Prostate gland (tissue), 2 donors: Measurements from ENCODE around the gene KDM8.

Experiments
- POLR2AphosphoS5 ChIP-seq: sonication (generic); formaldehyde crosslinking; IDR thresholded peaks from one replicate; pipeline ENCODE4 v1.6.1; 2017; ENCODE audit warnings: antibody characterized with exemption
- TF ChIP-seq, protein P1 (sequence below), 4 experiments: fragments of 200-600 bp in 2 of 4; fragments of 450-650 bp in 2 of 4; sonication (generic) in 2 of 4; IDR thresholded peaks; 1 replicate in 3 of 4; 2 replicates in 1 of 4; pipeline ENCODE4 v1.5.1; 2016 to 2019; ENCODE audit warnings: antibody characterized with exemption in 4 of 4, mild to moderate bottlenecking in 2 of 4, moderate library complexity in 2 of 4

DNA sequence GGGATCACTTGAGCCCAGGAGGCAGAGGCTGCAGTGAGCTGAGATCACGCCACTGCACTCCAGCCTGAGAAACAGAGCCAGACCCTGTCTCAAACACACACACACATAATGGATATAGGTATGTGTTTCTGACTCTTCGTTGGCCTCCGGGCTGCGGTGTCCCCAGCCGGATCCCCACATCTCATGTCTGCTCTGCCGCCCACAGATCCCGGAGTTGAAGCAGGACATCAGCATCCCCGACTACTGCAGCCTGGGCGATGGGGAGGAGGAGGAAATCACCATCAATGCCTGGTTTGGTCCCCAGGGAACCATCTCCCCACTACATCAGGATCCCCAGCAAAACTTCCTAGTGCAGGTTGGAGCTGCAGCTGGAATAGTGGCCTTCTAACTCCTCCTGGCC lies 15.4 kb downstream of the KDM8 start:
- TF ChIP-seq, protein P1, sequence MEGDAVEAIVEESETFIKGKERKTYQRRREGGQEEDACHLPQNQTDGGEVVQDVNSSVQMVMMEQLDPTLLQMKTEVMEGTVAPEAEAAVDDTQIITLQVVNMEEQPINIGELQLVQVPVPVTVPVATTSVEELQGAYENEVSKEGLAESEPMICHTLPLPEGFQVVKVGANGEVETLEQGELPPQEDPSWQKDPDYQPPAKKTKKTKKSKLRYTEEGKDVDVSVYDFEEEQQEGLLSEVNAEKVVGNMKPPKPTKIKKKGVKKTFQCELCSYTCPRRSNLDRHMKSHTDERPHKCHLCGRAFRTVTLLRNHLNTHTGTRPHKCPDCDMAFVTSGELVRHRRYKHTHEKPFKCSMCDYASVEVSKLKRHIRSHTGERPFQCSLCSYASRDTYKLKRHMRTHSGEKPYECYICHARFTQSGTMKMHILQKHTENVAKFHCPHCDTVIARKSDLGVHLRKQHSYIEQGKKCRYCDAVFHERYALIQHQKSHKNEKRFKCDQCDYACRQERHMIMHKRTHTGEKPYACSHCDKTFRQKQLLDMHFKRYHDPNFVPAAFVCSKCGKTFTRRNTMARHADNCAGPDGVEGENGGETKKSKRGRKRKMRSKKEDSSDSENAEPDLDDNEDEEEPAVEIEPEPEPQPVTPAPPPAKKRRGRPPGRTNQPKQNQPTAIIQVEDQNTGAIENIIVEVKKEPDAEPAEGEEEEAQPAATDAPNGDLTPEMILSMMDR (IDR thresholded peaks at IDR 0.05): no peak
- no peak for TF ChIP-seq POLR2AphosphoS5
